ENCODE results near the gene CTBP2. TPM values are rescaled to one million over a fixed set of nuclear protein-coding genes. Genes with fewer than 3 reads are reported as not detected.

The CTBP2 gene
- total RNA-seq, 1 experiment from 2014 or later, result 97.2 TPM

GRCh38 chr10:125095228-125095627 lies 65.1 kb downstream of the CTBP2 start:
- CTCF ChIA-PET, result no interaction called here
- H3K36me3 Mint-ChIP-seq (ENCODE audit: insufficient read depth, unreplicated experiment), result peaks cover 31% of the 10 kb centered on the region
- H3K4me1 Mint-ChIP-seq (ENCODE audit: low read depth, unreplicated experiment), result no peaks in the 10 kb centered on the region
- TF ChIP-seq CTCF (IDR thresholded peaks at IDR 0.05; ENCODE audit: insufficient read depth in 1 of 2, low read depth in 1 of 2, low read length in 1 of 2, severe bottlenecking in 1 of 2, unreplicated experiment in 1 of 2), result no peak
- no peaks in the 10 kb centered on the region for H3K9me3 Mint-ChIP-seq (ENCODE audit: unreplicated experiment)
- Histone ChIP-seq H3K4me1 (no peaks in the 10 kb centered on the region), H3K27me3 (replicated peaks; ENCODE audit: control insufficient read depth, insufficient read depth, low read length) (no peaks in the 10 kb centered on the region), H3K36me3 (ENCODE audit: control insufficient read depth, insufficient read depth, low read length) (no peaks in the 10 kb centered on the region; the same call in none of the 2 replicates), H3K9me3 (no peaks in the 10 kb centered on the region), H3K4me3 (ENCODE audit: low read depth, low read length) (no peak overlapping the region)
- no peaks in the 10 kb centered on the region for H3K27me3 Mint-ChIP-seq (ENCODE audit: insufficient read depth, unreplicated experiment)
- no peak overlapping the region for H3K27ac Mint-ChIP-seq (ENCODE audit: unreplicated experiment)
- no TSS peak for BruUV-seq (replicated peaks)
- POLR2A ChIA-PET, result no interaction called here
- intact Hi-C loops (cut with micrococcal nuclease; ENCODE audit: unreplicated experiment), result no loop called here
- H3K4me3 Mint-ChIP-seq (ENCODE audit: unreplicated experiment), result no peak overlapping the region
- DNase-seq, result no peak

GRCh38 chr10:125094806-125095205 lies 65.6 kb downstream of the CTBP2 start:
- Mint-ChIP-seq H3K27me3 (ENCODE audit: insufficient read depth, unreplicated experiment) (no peaks in the 10 kb centered on the region), H3K4me3 (ENCODE audit: unreplicated experiment) (no peak overlapping the region), H3K9me3 (ENCODE audit: unreplicated experiment) (no peaks in the 10 kb centered on the region), H3K36me3 (ENCODE audit: insufficient read depth, unreplicated experiment) (peaks cover 32% of the 10 kb centered on the region), H3K4me1 (ENCODE audit: low read depth, unreplicated experiment) (no peaks in the 10 kb centered on the region), H3K27ac (ENCODE audit: unreplicated experiment) (no peak overlapping the region)
- no peak for DNase-seq
- H3K4me3 ChIP-seq (ENCODE audit: low read depth, low read length), result no peak overlapping the region
- POLR2A ChIA-PET, result no interaction called here
- no peak for TF ChIP-seq CTCF (IDR thresholded peaks at IDR 0.05; ENCODE audit: insufficient read depth in 1 of 2, low read depth in 1 of 2, low read length in 1 of 2, severe bottlenecking in 1 of 2, unreplicated experiment in 1 of 2)
- CTCF ChIA-PET, result no interaction called here
- H3K9me3 ChIP-seq, result no peaks in the 10 kb centered on the region
- H3K36me3 ChIP-seq (ENCODE audit: control insufficient read depth, insufficient read depth, low read length), result no peaks in the 10 kb centered on the region; the same call in none of the 2 replicates
- intact Hi-C loops (cut with micrococcal nuclease; ENCODE audit: unreplicated experiment), result no loop called here
- no TSS peak for BruUV-seq (replicated peaks)
- H3K4me1 ChIP-seq, result no peaks in the 10 kb centered on the region
- no peaks in the 10 kb centered on the region for H3K27me3 ChIP-seq (replicated peaks; ENCODE audit: control insufficient read depth, insufficient read depth, low read length)

GRCh38 chr10:125093974-125094705 lies 66.2 kb downstream of the CTBP2 start:
- H3K9me3 Mint-ChIP-seq (ENCODE audit: unreplicated experiment), result no peaks in the 10 kb centered on the region
- POLR2A ChIA-PET, result no interaction called here
- BruUV-seq (replicated peaks), result no TSS peak
- TF ChIP-seq CTCF (IDR thresholded peaks at IDR 0.05; ENCODE audit: insufficient read depth in 1 of 2, low read depth in 1 of 2, low read length in 1 of 2, severe bottlenecking in 1 of 2, unreplicated experiment in 1 of 2), result no peak
- no peaks in the 10 kb centered on the region; the same call in none of the 2 replicates for H3K36me3 ChIP-seq (ENCODE audit: control insufficient read depth, insufficient read depth, low read length)
- intact Hi-C loops (cut with micrococcal nuclease; ENCODE audit: unreplicated experiment), result no loop called here
- H3K27ac Mint-ChIP-seq (ENCODE audit: unreplicated experiment), result no peak overlapping the region
- H3K4me1 Mint-ChIP-seq (ENCODE audit: low read depth, unreplicated experiment), result no peaks in the 10 kb centered on the region
- DNase-seq, result no peak
- CTCF ChIA-PET, result no interaction called here
- H3K4me3 ChIP-seq (ENCODE audit: low read depth, low read length), result no peak overlapping the region
- H3K36me3 Mint-ChIP-seq (ENCODE audit: insufficient read depth, unreplicated experiment), result peaks cover 36% of the 10 kb centered on the region
- no peaks in the 10 kb centered on the region for H3K9me3 ChIP-seq
- H3K27me3 ChIP-seq (replicated peaks; ENCODE audit: control insufficient read depth, insufficient read depth, low read length), result no peaks in the 10 kb centered on the region
- no peaks in the 10 kb centered on the region for H3K27me3 Mint-ChIP-seq (ENCODE audit: insufficient read depth, unreplicated experiment)
- H3K4me1 ChIP-seq, result no peaks in the 10 kb centered on the region
- no peak overlapping the region for H3K4me3 Mint-ChIP-seq (ENCODE audit: unreplicated experiment)
